ENCODE results near the gene SMS.

Gene SMS

DNA sequence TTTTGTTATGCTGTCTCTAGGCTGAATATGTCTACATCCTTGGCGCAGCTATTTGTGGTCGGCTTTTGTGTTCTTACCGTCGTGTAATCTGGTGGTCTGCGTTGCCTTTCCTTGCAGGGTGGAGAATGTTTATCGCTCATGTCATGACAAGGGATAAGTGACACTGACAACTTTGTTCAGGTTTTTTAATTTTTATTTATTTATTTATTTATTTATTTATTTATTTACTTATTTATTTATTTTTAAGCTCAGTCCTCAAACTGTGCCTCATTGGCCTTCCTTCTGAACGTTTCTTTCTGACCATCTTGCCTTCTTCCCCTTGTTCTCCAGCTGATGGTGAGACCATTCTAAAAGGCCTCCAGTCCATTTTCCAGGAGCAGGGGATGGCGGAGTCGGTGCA is 26.4 kb downstream of the SMS start:
- TF ChIP-seq CTCF (IDR thresholded peaks at IDR 0.05) = no peak
- Histone ChIP-seq H3K27ac (no peak overlapping the region), H3K4me3 (no peak overlapping the region), H3K9me3 (no peaks in the 10 kb centered on the region), H3K27me3 (no peaks in the 10 kb centered on the region), H3K4me1 (peaks cover 0 to 15% (median 6%) of the 10 kb centered on the region in 4 donors), H3K36me3 (peaks cover 0 to 14% (median 0%) of the 10 kb centered on the region in 3 donors)
- intact Hi-C loops (cut with DNase I; ENCODE audit: low total_unique reads) = no loop called here
- DNase-seq = no peak

DNA sequence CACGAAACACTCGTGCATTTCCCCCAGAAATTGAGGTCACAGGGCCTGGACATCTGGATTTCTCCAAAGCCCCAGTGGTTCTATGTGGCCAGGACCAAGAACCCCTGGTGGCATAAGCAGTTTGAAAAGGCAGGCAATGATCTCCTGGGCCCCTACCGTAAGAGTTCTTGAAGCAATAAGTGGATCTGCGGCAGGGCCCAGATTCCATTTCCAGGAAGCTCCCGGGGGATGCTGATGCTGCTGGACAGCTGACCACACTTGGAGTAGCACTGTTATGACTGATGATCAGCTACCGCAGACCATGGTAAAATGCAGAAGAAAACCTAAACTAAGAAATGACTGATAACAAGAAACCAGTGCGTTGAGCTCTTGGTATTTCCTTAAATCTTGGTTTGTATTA is 27.8 kb downstream of the SMS start:
- peak in 1 of 2 donors; percentile 26 for DNase-seq
- Histone ChIP-seq H3K4me1 (peaks cover 0 to 25% (median 6%) of the 10 kb centered on the region in 4 donors), H3K27me3 (no peaks in the 10 kb centered on the region), H3K36me3 (peaks cover 0 to 14% (median 0%) of the 10 kb centered on the region in 3 donors), H3K4me3 (no peak overlapping the region), H3K27ac (no peak overlapping the region), H3K9me3 (no peaks in the 10 kb centered on the region)
- TF ChIP-seq CTCF (IDR thresholded peaks at IDR 0.05) = no peak
- intact Hi-C loops (cut with DNase I; ENCODE audit: low total_unique reads) = no loop called here

DNA sequence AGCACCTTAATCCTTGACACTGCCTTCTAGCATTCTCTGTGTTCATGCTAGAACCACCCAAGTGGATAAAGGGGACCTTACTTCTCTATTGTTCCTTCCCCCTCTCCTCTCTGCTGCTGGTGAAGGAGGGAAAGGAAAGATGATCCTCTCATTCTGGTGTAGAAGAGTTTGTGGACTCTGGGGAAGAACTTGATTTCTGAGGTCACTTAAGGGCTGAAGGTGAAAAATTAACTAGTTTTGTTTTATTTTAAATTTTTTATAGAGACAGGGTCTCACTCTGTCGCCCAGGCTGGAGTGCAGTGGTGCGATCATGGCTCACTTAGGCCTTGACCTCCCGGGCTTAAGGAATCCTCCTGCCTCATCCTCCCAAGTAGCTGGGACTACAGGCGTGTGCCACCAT is 29.8 kb downstream of the SMS start:
- no peak overlapping the region for H3K4me3 ChIP-seq
- DNase-seq = no peak
- H3K9me3 ChIP-seq = no peaks in the 10 kb centered on the region
- H3K27ac ChIP-seq = no peak overlapping the region
- peaks cover 0 to 24% (median 0%) of the 10 kb centered on the region in 4 donors for H3K4me1 ChIP-seq
- peaks cover 0 to 14% (median 0%) of the 10 kb centered on the region in 3 donors for H3K36me3 ChIP-seq
- no peak for TF ChIP-seq CTCF (IDR thresholded peaks at IDR 0.05)
- no peaks in the 10 kb centered on the region for H3K27me3 ChIP-seq
- intact Hi-C loops (cut with DNase I; ENCODE audit: low total_unique reads) = loop anchor here (10.0 kb wide), 1 partner anchor 136 kb away; the partner anchor contains the start of gene MBTPS2

DNA sequence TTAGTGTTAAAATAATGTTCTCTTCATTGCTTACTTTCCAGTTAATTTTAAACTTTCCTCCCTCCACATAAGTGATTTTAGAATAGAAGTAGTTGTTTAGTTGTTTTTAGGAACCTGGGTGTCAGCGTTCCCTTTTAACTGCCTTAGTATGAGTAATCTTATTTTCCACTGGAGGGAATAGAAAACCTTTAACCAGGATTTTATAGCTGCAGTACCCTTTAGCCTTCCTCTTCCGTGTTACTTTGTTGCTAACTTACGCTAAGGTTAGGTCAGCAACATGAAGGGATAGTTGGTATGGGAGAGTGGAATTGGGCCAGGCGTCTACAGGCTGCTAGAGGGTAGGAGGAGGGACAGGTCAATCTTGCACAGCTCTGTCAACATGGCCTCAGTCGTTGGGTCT is 31.5 kb downstream of the SMS start:
- H3K9me3 ChIP-seq = no peaks in the 10 kb centered on the region
- no peak overlapping the region for H3K4me3 ChIP-seq
- no peaks in the 10 kb centered on the region for H3K27me3 ChIP-seq
- H3K27ac ChIP-seq = no peak overlapping the region
- no peak for TF ChIP-seq CTCF (IDR thresholded peaks at IDR 0.05)
- DNase-seq = no peak
- intact Hi-C loops (cut with DNase I; ENCODE audit: low total_unique reads) = loop anchor here (10.0 kb wide), 1 partner anchor 137 kb away; the partner anchor contains the start of gene MBTPS2
- H3K36me3 ChIP-seq = peaks cover 0 to 14% (median 7%) of the 10 kb centered on the region in 3 donors
- H3K4me1 ChIP-seq = peaks cover 0 to 29% (median 0%) of the 10 kb centered on the region in 4 donors

- H3K27ac ChIP-seq = peak overlapping the region in 1 of 2 donors; percentile 35
These were observed 32.2 kb downstream of the SMS start for GRCh38 chrX:21972721-21973120.

More at GRCh38 chrX:21972721-21973120, 32.2 kb downstream of the SMS start:
- H3K9me3 ChIP-seq = no peaks in the 10 kb centered on the region
- TF ChIP-seq CTCF (IDR thresholded peaks at IDR 0.05) = no peak
- no peak for DNase-seq
- H3K27me3 ChIP-seq = no peaks in the 10 kb centered on the region
- H3K4me1 ChIP-seq = peaks cover 0 to 29% (median 0%) of the 10 kb centered on the region in 4 donors
- intact Hi-C loops (cut with DNase I; ENCODE audit: low total_unique reads) = loop anchor here (10.0 kb wide), 1 partner anchor 138 kb away; the partner anchor contains the start of gene MBTPS2
- H3K36me3 ChIP-seq = peaks cover 0 to 17% (median 7%) of the 10 kb centered on the region in 3 donors
- H3K4me3 ChIP-seq = no peak overlapping the region
